ENCODE results near the gene BCL6.

The BCL6 gene

GRCh38 chr3:187762792-187763191, 17.5 kb upstream of the BCL6 start:
- no peak for DNase-seq

- DNase-seq: no peak
Observed at GRCh38 chr3:187759601-187760000, 14.3 kb upstream of the BCL6 start.

- no peak for DNase-seq
Observed at GRCh38 chr3:187758318-187758955, 13.2 kb upstream of the BCL6 start.

GRCh38 chr3:187753516-187753915, 8.2 kb upstream of the BCL6 start:
- DNase-seq: no peak

GRCh38 chr3:187750513-187751123, 5.3 kb upstream of the BCL6 start:
- DNase-seq: no peak

GRCh38 chr3:187750006-187750512, 4.8 kb upstream of the BCL6 start:
- DNase-seq: peak in 13 of 56 donors; percentile 6 to 58 (median 19)

- DNase-seq: peak; percentile 8 to 95 (median 79)
Observed at GRCh38 chr3:187748050-187748481, 2.8 kb upstream of the BCL6 start.

- DNase-seq: no peak
Observed at GRCh38 chr3:187747506-187747905, 2.2 kb upstream of the BCL6 start.

GRCh38 chr3:187746442-187747281, 1.4 kb upstream of the BCL6 start:
- DNase-seq: peak in 13 of 56 donors; percentile 10 to 39 (median 25)

- DNase-seq: no peak
Observed at GRCh38 chr3:187746059-187746441, 782 bp upstream of the BCL6 start.

GRCh38 chr3:187744169-187745151, 808 bp downstream of the BCL6 start:
- peak in 38 of 56 donors; percentile 11 to 71 (median 43) for DNase-seq

- peak in 29 of 56 donors; percentile 6 to 60 (median 39) for DNase-seq
Observed at GRCh38 chr3:187743195-187744141, 1.8 kb downstream of the BCL6 start.

GRCh38 chr3:187742351-187743171, 2.7 kb downstream of the BCL6 start:
- peak in 3 of 56 donors; percentile 22 to 45 (median 28) for DNase-seq

GRCh38 chr3:187741403-187742350, 3.6 kb downstream of the BCL6 start:
- peak in 39 of 56 donors; percentile 2 to 73 (median 45) for DNase-seq

- DNase-seq: peak in 49 of 56 donors; percentile 19 to 81 (median 55)
Observed at GRCh38 chr3:187740421-187741399, 4.6 kb downstream of the BCL6 start.

Data from amygdala (tissue), 56 donors.